Erythroblast (primary cell): ENCODE measurements around the gene KCNK4.
A peak's percentile ranks its signal among the peaks of the same experiment; 100 is the strongest.
"Not testable (repeated sequence)": the region's sequence is repeated elsewhere in the genome, so short reads cannot be mapped to it uniquely, and the experiment has no call there.

Experiments
- DNase-seq, 2 experiments: peaks; one replicate each; lab custom pipeline; 2025; lab: John Stamatoyannopoulos, UW
- GATA1 ChIP-seq: IDR thresholded peaks from 2 replicates; pipeline ENCODE4 v1.6.1; 2011; ENCODE audit warnings: low read depth, mild to moderate bottlenecking, control low read depth, low read length, moderate library complexity
- POLR2A ChIP-seq: IDR thresholded peaks from 2 replicates; pipeline ENCODE4 v1.6.1; 2011; ENCODE audit warnings: mild to moderate bottlenecking, low read length

Gene KCNK4

GRCh38 chr11:64306876-64307622, 15.9 kb downstream of the KCNK4 start:
- no peak for DNase-seq

GRCh38 chr11:64307795-64308194, 16.7 kb downstream of the KCNK4 start:
- DNase-seq: not testable (repeated sequence)

More at GRCh38 chr11:64306876-64307622, 15.9 kb downstream of the KCNK4 start:
- TF ChIP-seq GATA1 (no peak), POLR2A (no peak)

GRCh38 chr11:64312947-64313346, 21.8 kb downstream of the KCNK4 start:
- TF ChIP-seq POLR2A: no peak
- no peak for TF ChIP-seq GATA1
- DNase-seq: no peak

- no peak for DNase-seq
- TF ChIP-seq POLR2A: no peak
- no peak for TF ChIP-seq GATA1
These were observed 22.5 kb downstream of the KCNK4 start for GRCh38 chr11:64313491-64314145.

GRCh38 chr11:64314146-64314804, 23.2 kb downstream of the KCNK4 start:
- no peak for TF ChIP-seq GATA1
- no peak for TF ChIP-seq POLR2A
- DNase-seq: no peak

GRCh38 chr11:64314805-64315561, 23.9 kb downstream of the KCNK4 start:
- TF ChIP-seq GATA1: no peak
- TF ChIP-seq POLR2A: no peak
- no peak for DNase-seq

GRCh38 chr11:64315667-64316526, 24.8 kb downstream of the KCNK4 start:
- DNase-seq: not testable (repeated sequence)

- DNase-seq: peak; percentile 70 to 81
These were observed 25.7 kb downstream of the KCNK4 start for GRCh38 chr11:64316672-64317324.

GRCh38 chr11:64317325-64317960, 26.3 kb downstream of the KCNK4 start, which contains the start of gene TRMT112:
TSS of gene TRMT112 (minus strand) at chr11:64317559. CDS start at chr11:64317526, 33 bp downstream.
- TF ChIP-seq GATA1 (no peak), POLR2A (peak; percentile 91)
- DNase-seq: peak; percentile 96 to 98

More at GRCh38 chr11:64316672-64317324, 25.7 kb downstream of the KCNK4 start:
- no peak for TF ChIP-seq POLR2A
- no peak for TF ChIP-seq GATA1

- no peak for TF ChIP-seq GATA1
- no peak for TF ChIP-seq POLR2A
- peak; percentile 99 for DNase-seq
These were observed 27.1 kb downstream of the KCNK4 start, which contains the start of gene PRDX5 for GRCh38 chr11:64317961-64318765. TSS of gene PRDX5 (plus strand) at chr11:64318121. CDS start at chr11:64318216, 95 bp downstream.
